HepG2 (cell line): Measurements from ENCODE around the gene NOVA2. TPM values are rescaled to one million over a fixed set of nuclear protein-coding genes. Genes with fewer than 3 reads are reported as not detected.

ENCODE experiments used
- BRCA1 ChIP-seq: sonication (generic); formaldehyde crosslinking; IDR thresholded peaks from 2 replicates; pipeline ENCODE4 v1.4.0; 2020; ENCODE audit warnings: missing genetic modification reagents
- BRD4 ChIP-seq: sonication (generic); formaldehyde crosslinking; IDR thresholded peaks from 2 replicates; pipeline ENCODE4 v1.4.0; 2020; ENCODE audit warnings: missing genetic modification reagents
- ELF1 ChIP-seq: sonication (generic); formaldehyde crosslinking; IDR thresholded peaks from 2 replicates; pipeline ENCODE4 v1.4.0; 2020; ENCODE audit warnings: missing genetic modification reagents
- FOXP1 ChIP-seq, 2 experiments: fragments of 450-650 bp in 1 of 2; IDR thresholded peaks; 2 replicates each; pipeline ENCODE4 v1.6.1; 2017 to 2018; ENCODE audit warnings: antibody characterized with exemption in 1 of 2
- HOXA7 ChIP-seq: sonication (generic); formaldehyde crosslinking; IDR thresholded peaks from 2 replicates; pipeline ENCODE4 v1.8.1; 2022; ENCODE audit warnings: mild to moderate bottlenecking, missing genetic modification reagents, moderate library complexity
- JUND ChIP-seq: sonication (generic); formaldehyde crosslinking; IDR thresholded peaks from 2 replicates; pipeline ENCODE4 v1.8.0; 2022; ENCODE audit warnings: mild to moderate bottlenecking, missing genetic modification reagents
- MAFK ChIP-seq, 2 experiments: IDR thresholded peaks in 1 of 2; conservative IDR thresholded peaks in 1 of 2; 2 replicates each; pipeline ENCODE4 v1.6.1; 2011; ENCODE audit warnings: improper control_type of control experiment in 2 of 2, low read length in 2 of 2
- NFIB ChIP-seq: sonication (generic); formaldehyde crosslinking; IDR thresholded peaks from 2 replicates; pipeline ENCODE4 v1.9.0; 2021; ENCODE audit warnings: missing genetic modification reagents, mild to moderate bottlenecking, borderline replicate concordance
- RBFOX2 ChIP-seq: fragments of 200-400 bp; formaldehyde crosslinking; IDR thresholded peaks from 2 replicates; pipeline ENCODE4 v1.6.1; 2017; ENCODE audit warnings: low read depth, mild to moderate bottlenecking, low read length
- RNF219 ChIP-seq: sonication (generic); formaldehyde crosslinking; IDR thresholded peaks from 2 replicates; pipeline ENCODE4 v1.5.0; 2020; ENCODE audit warnings: mild to moderate bottlenecking, missing genetic modification reagents
- TEF ChIP-seq: sonication (generic); formaldehyde crosslinking; IDR thresholded peaks from 2 replicates; pipeline ENCODE4 v1.5.0; 2020; ENCODE audit warnings: missing genetic modification reagents
- TGIF2 ChIP-seq: IDR thresholded peaks from 2 replicates; pipeline ENCODE4 v1.6.1; 2016; ENCODE audit warnings: control low read depth, missing compliant biosample characterization
- USF2 ChIP-seq, 2 experiments: sonication (generic) in 1 of 2; formaldehyde crosslinking in 1 of 2; IDR thresholded peaks; 2 replicates each; pipeline versions ENCODE4 v1.5.1 to v1.6.1; 2011 to 2020; ENCODE audit warnings: borderline replicate concordance in 1 of 2, low read depth in 1 of 2, low read length in 1 of 2, mild to moderate bottlenecking in 1 of 2, missing genetic modification reagents in 1 of 2, moderate library complexity in 1 of 2
- ZBTB1 ChIP-seq: sonication (generic); formaldehyde crosslinking; IDR thresholded peaks from 2 replicates; pipeline ENCODE4 v1.4.0; 2020; ENCODE audit warnings: missing genetic modification reagents, borderline replicate concordance
- ZFX ChIP-seq: sonication (generic); formaldehyde crosslinking; IDR thresholded peaks from 2 replicates; pipeline ENCODE4 v1.4.0; 2020; ENCODE audit warnings: mild to moderate bottlenecking, low read depth, missing genetic modification reagents, moderate library complexity
- ZNF205 ChIP-seq: IDR thresholded peaks from 2 replicates; pipeline ENCODE4 v1.6.1; 2018; ENCODE audit warnings: missing biosample characterization, missing genetic modification reagents
- ZNF33A ChIP-seq: sonication (generic); formaldehyde crosslinking; IDR thresholded peaks from 2 replicates; pipeline ENCODE4 v1.5.1; 2020; ENCODE audit warnings: missing genetic modification reagents, mild to moderate bottlenecking, moderate library complexity, borderline replicate concordance
- ZNF432 ChIP-seq: sonication (generic); formaldehyde crosslinking; IDR thresholded peaks from 2 replicates; pipeline ENCODE4 v1.5.0; 2020; ENCODE audit warnings: missing genetic modification reagents, mild to moderate bottlenecking, borderline replicate concordance
- ZNF75D ChIP-seq: sonication (generic); formaldehyde crosslinking; IDR thresholded peaks from 2 replicates; pipeline ENCODE4 v1.8.1; 2023; ENCODE audit warnings: missing genetic modification reagents, mild to moderate bottlenecking, borderline replicate concordance
- polyA plus RNA-seq, 8 experiments: library from polyadenylated mRNA; depleted of rRNA in 3 of 8; stranded (reverse) in 7 of 8; unstranded in 1 of 8; fragments of >200 nt; fragmentation: Illumina TruSeq in 4 of 8; extraction: Trizol in 4 of 8; gene quantifications; 2 replicates each; pipeline versions ENCODE4 v1.2.1 to v1.2.3, GENCODE V29; 2011 to 2016; ENCODE audit warnings: low read depth in 4 of 8, missing spikeins in 1 of 8, mixed read lengths in 1 of 8; ENCODE audit not compliant: insufficient read depth in 1 of 8
- total RNA-seq, 5 experiments: library from RNA; depleted of rRNA; stranded (reverse); fragments of >200 nt; fragmentation: Illumina TruSeq; extraction: Trizol; gene quantifications; 2 replicates each; pipeline ENCODE4 v1.2.3, GENCODE V29; 2016; ENCODE audit warnings: low read depth in 1 of 5
- TF ChIP-seq, protein P1 (sequence below): fragments of 450-650 bp; IDR thresholded peaks from 2 replicates; pipeline ENCODE4 v1.6.1; 2017
- TF ChIP-seq, protein P2 (sequence below): sonication (generic); formaldehyde crosslinking; IDR thresholded peaks from 2 replicates; pipeline ENCODE4 v1.5.1; 2020; ENCODE audit warnings: mild to moderate bottlenecking, moderate library complexity, missing genetic modification reagents

NOVA2 gene
- total and polyA plus RNA-seq, 2 of the 13 experiments (the other 11 are each of a cell fraction or from before 2014, with no cell fraction given) = not detected

DNA sequence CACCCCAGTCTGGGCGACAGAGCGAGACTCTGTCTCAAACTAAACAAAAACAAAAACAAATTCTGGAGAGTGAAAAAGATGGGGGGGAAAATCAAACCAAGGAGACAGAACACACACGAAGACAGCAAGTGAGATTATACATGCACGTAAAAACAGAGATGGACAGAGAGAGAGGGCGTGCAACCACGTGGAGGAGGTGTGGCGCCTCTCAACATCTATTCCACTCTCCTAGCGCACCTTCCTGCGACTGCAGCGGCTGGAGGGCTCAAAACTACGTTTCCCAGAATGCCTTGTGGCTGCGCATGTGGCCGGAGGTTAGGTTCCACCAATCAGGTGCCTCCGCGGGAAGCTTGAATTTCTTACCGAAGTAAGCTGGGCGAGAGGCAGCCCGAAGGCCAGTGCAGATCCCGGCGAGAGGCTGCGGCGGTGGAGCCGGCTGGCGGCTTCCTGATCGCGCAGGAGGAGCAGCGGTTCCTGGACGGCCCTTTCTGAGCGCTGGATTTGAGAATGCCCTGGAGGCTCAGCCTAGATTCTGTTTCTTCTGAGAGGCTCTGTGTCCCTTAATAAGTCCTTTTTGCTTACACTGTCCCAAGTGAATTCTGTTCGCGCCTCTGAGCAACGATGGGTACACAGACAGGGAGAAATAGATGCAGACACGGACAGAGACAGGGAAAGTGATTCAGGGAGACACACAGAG, 46.0 kb downstream of the NOVA2 start (continued):
- TF ChIP-seq, protein P1, sequence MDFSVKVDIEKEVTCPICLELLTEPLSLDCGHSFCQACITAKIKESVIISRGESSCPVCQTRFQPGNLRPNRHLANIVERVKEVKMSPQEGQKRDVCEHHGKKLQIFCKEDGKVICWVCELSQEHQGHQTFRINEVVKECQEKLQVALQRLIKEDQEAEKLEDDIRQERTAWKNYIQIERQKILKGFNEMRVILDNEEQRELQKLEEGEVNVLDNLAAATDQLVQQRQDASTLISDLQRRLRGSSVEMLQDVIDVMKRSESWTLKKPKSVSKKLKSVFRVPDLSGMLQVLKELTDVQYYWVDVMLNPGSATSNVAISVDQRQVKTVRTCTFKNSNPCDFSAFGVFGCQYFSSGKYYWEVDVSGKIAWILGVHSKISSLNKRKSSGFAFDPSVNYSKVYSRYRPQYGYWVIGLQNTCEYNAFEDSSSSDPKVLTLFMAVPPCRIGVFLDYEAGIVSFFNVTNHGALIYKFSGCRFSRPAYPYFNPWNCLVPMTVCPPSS = no peak
- TF ChIP-seq MAFK (conservative IDR thresholded peaks at IDR 0.05 in 1 of 2, IDR thresholded peaks at IDR 0.05 in 1 of 2; ENCODE audit: low read length in 2 of 2) = no peak
- TF ChIP-seq ELF1 (CRISPR knock-in tag) = peak; percentile 84
- TF ChIP-seq RNF219 (CRISPR knock-in tag) = no peak
- no peak for TF ChIP-seq TEF (CRISPR knock-in tag)
- no peak for TF ChIP-seq NFIB (CRISPR knock-in tag)
- no peak for TF ChIP-seq ZNF75D
- TF ChIP-seq FOXP1 (IDR thresholded peaks at IDR 0.05) = no peak
- TF ChIP-seq FOXP1 (CRISPR knock-in tag; IDR thresholded peaks at IDR 0.05) = no peak
- TF ChIP-seq USF2 (IDR thresholded peaks at IDR 0.05; ENCODE audit: low read depth, low read length) = peak; percentile 86
- peak; percentile 85; the same call in 1 of the 2 replicates for TF ChIP-seq USF2 (CRISPR knock-in tag; IDR thresholded peaks at IDR 0.05; ENCODE audit: borderline replicate concordance)
- no peak for TF ChIP-seq ZBTB1
- TF ChIP-seq RBFOX2 = no peak
- TF ChIP-seq ZNF33A (CRISPR knock-in tag) = no peak
- no peak for TF ChIP-seq BRD4 (CRISPR knock-in tag)
- TF ChIP-seq BRCA1 (CRISPR knock-in tag) = no peak
- no peak for TF ChIP-seq ZNF205 (CRISPR knock-in tag)
- no peak for TF ChIP-seq HOXA7 (CRISPR knock-in tag)
- no peak for TF ChIP-seq JUND
- TF ChIP-seq, protein P2, sequence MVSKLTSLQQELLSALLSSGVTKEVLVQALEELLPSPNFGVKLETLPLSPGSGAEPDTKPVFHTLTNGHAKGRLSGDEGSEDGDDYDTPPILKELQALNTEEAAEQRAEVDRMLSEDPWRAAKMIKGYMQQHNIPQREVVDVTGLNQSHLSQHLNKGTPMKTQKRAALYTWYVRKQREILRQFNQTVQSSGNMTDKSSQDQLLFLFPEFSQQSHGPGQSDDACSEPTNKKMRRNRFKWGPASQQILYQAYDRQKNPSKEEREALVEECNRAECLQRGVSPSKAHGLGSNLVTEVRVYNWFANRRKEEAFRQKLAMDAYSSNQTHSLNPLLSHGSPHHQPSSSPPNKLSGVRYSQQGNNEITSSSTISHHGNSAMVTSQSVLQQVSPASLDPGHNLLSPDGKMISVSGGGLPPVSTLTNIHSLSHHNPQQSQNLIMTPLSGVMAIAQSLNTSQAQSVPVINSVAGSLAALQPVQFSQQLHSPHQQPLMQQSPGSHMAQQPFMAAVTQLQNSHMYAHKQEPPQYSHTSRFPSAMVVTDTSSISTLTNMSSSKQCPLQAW (CRISPR knock-in tag) = peak; percentile 80
- peak; percentile 67; the same call in 1 of the 2 replicates for TF ChIP-seq ZFX (CRISPR knock-in tag)
- no peak for TF ChIP-seq TGIF2 (CRISPR knock-in tag)
- TF ChIP-seq ZNF432 = no peak
